GM20000 (cell line): ENCODE results near the gene BTBD18.

Experiments
- DNase-seq: peaks from one replicate; pipeline ENCODE4 v3.0.0; 2012; ENCODE audit warnings: low spot score
- CTCF ChIP-seq: IDR thresholded peaks from 2 replicates; pipeline ENCODE4 v1.5.1; 2012; ENCODE audit warnings: mild to moderate bottlenecking, control low read depth; ENCODE audit errors: extremely low read depth, missing control alignments

Gene BTBD18

GRCh38 chr11:57704932-57705331 lies 46.7 kb downstream of the BTBD18 start:
- DNase-seq, result no peak
- TF ChIP-seq CTCF, result no peak

GRCh38 chr11:57703341-57703740 lies 48.3 kb downstream of the BTBD18 start:
- TF ChIP-seq CTCF, result no peak
- no peak for DNase-seq

- no peak for DNase-seq
- no peak for TF ChIP-seq CTCF
Observed at GRCh38 chr11:57700425-57700824, 51.2 kb downstream of the BTBD18 start.

GRCh38 chr11:57699813-57700212 lies 51.8 kb downstream of the BTBD18 start:
- DNase-seq, result no peak
- no peak for TF ChIP-seq CTCF

GRCh38 chr11:57698843-57699365 lies 52.7 kb downstream of the BTBD18 start:
- DNase-seq, result no peak
- TF ChIP-seq CTCF, result no peak
